22Rv1 (cell line): ENCODE results near the gene CLSTN2.

ENCODE experiments used
- CTCF ChIP-seq: fragments of 450-650 bp; IDR thresholded peaks from 2 replicates; pipeline ENCODE4 v1.5.1; 2017; ENCODE audit warnings: mild to moderate bottlenecking
- ZFX ChIP-seq: fragments of 450-650 bp; IDR thresholded peaks from 2 replicates; pipeline ENCODE4 v1.6.1; 2017; ENCODE audit warnings: antibody characterized with exemption, borderline replicate concordance

GRCh38 chr3:140238646-140239314 is 303.8 kb downstream of the CLSTN2 start:
- no peak for TF ChIP-seq CTCF
- no peak for TF ChIP-seq ZFX
